Frontal cortex (tissue), 4 donors: Measurements from ENCODE around the gene HES2. TPM values are rescaled to one million over a fixed set of nuclear protein-coding genes. Genes with fewer than 3 reads are reported as not detected.
"Not testable (repeated sequence)": the region's sequence is repeated elsewhere in the genome, so short reads cannot be mapped to it uniquely, and the experiment has no call there.

ENCODE experiments used
- DNase-seq, 2 donors: peaks; one replicate each; pipeline ENCODE4 v3.0.0; 2012; ENCODE audit warnings: low spot score in 2 of 2
- FAIRE-seq: peaks from 2 replicates; lab custom pipeline; 2012; peaks lifted over from hg19 to GRCh38; lab: Jason Lieb, UNC
- total RNA-seq: library from RNA; depleted of rRNA; stranded (reverse); fragments of >200 nt; gene quantifications from one replicate; pipeline ENCODE4 v1.2.3, GENCODE V29; 2014
- donor health status: control.
- donor health status: control.
- donor health status: control.

The HES2 gene
- total RNA-seq, 1 donor from 2014 or later: not detected

- FAIRE-seq: no peak
- DNase-seq: no peak
Observed at GRCh38 chr1:6440198-6441126, 20.7 kb upstream of the HES2 start.

GRCh38 chr1:6438047-6438525 lies 18.4 kb upstream of the HES2 start:
- FAIRE-seq: no peak
- peak in 1 of 2 donors; percentile 85 for DNase-seq

- not testable (repeated sequence) for DNase-seq, FAIRE-seq
Observed at GRCh38 chr1:6437012-6437700, 17.4 kb upstream of the HES2 start.

- not testable (repeated sequence) for FAIRE-seq, DNase-seq
Observed at GRCh38 chr1:6436277-6436676, 16.6 kb upstream of the HES2 start.

GRCh38 chr1:6435547-6435946 lies 15.8 kb upstream of the HES2 start:
- DNase-seq (no peak), FAIRE-seq (no peak)

- FAIRE-seq (no peak), DNase-seq (no peak)
Observed at GRCh38 chr1:6435129-6435528, 15.4 kb upstream of the HES2 start.

GRCh38 chr1:6434186-6434585 lies 14.5 kb upstream of the HES2 start:
- DNase-seq (no peak), FAIRE-seq (no peak)

- not testable (repeated sequence) for DNase-seq, FAIRE-seq
Observed at GRCh38 chr1:6431645-6432579, 12.2 kb upstream of the HES2 start.

GRCh38 chr1:6429660-6430411 lies 10.1 kb upstream of the HES2 start:
- DNase-seq, FAIRE-seq: not testable (repeated sequence)

- DNase-seq, FAIRE-seq: not testable (repeated sequence)
Observed at GRCh38 chr1:6428453-6428852, 8.7 kb upstream of the HES2 start.

- DNase-seq: no peak
- FAIRE-seq: no peak
Observed at GRCh38 chr1:6427441-6428390, 8.0 kb upstream of the HES2 start.

- FAIRE-seq: no peak
- DNase-seq: no peak
Observed at GRCh38 chr1:6426972-6427350, 7.2 kb upstream of the HES2 start.

- DNase-seq (no peak), FAIRE-seq (no peak)
Observed at GRCh38 chr1:6426277-6426971, 6.7 kb upstream of the HES2 start.

GRCh38 chr1:6425658-6426057 lies 5.9 kb upstream of the HES2 start:
- DNase-seq (no peak), FAIRE-seq (no peak)

GRCh38 chr1:6424619-6425593 lies 5.2 kb upstream of the HES2 start, which contains the start of gene ESPN:
Gene ESPN (plus strand): TSS chr1:6424776. CDS start chr1:6424956, 180 bp downstream.
- no peak for FAIRE-seq
- DNase-seq: no peak

GRCh38 chr1:6424000-6424565 lies 4.4 kb upstream of the HES2 start:
- DNase-seq (no peak), FAIRE-seq (no peak)
